Cortex of kidney (tissue), 1 donor: ENCODE measurements around the gene KRTAP17-1.
"Not testable (repeated sequence)": the region's sequence is repeated elsewhere in the genome, so short reads cannot be mapped to it uniquely, and the experiment has no call there.

Source experiments
- DNase-seq: peaks from one replicate; lab custom pipeline; 2025; lab: John Stamatoyannopoulos, UW

Gene KRTAP17-1

GRCh38 chr17:41315204-41315794, at the start of gene KRTAP17-1:
TSS of gene KRTAP17-1 (minus strand) at chr17:41315710. CDS start at chr17:41315650, 60 bp downstream.
- DNase-seq = no peak

- no peak for DNase-seq
These were observed 48.4 kb upstream of the KRTAP17-1 start for GRCh38 chr17:41363881-41364280.

- no peak for DNase-seq
These were observed 44.9 kb upstream of the KRTAP17-1 start for GRCh38 chr17:41360296-41360995.

GRCh38 chr17:41354536-41354935, 39.0 kb upstream of the KRTAP17-1 start:
- DNase-seq = no peak

- DNase-seq = no peak
These were observed 37.3 kb upstream of the KRTAP17-1 start for GRCh38 chr17:41352597-41353366.

GRCh38 chr17:41351177-41351576, 35.7 kb upstream of the KRTAP17-1 start:
- no peak for DNase-seq

- not testable (repeated sequence) for DNase-seq
These were observed 34.9 kb upstream of the KRTAP17-1 start, which contains the start of gene KRT33A for GRCh38 chr17:41350381-41350878. TSS of gene KRT33A (minus strand) at chr17:41350828. CDS start at chr17:41350767, 61 bp downstream.

- DNase-seq = no peak
These were observed 32.6 kb upstream of the KRTAP17-1 start for GRCh38 chr17:41347869-41348760.

- not testable (repeated sequence) for DNase-seq
These were observed 30.9 kb upstream of the KRTAP17-1 start for GRCh38 chr17:41346421-41346820.

- DNase-seq = no peak
These were observed 30.5 kb upstream of the KRTAP17-1 start for GRCh38 chr17:41345992-41346391.

GRCh38 chr17:41343029-41343428, 27.5 kb upstream of the KRTAP17-1 start:
- DNase-seq = no peak

GRCh38 chr17:41340934-41341861, 25.7 kb upstream of the KRTAP17-1 start:
- DNase-seq = no peak

GRCh38 chr17:41340494-41340893, 25.0 kb upstream of the KRTAP17-1 start:
- no peak for DNase-seq

GRCh38 chr17:41339571-41340172, 24.2 kb upstream of the KRTAP17-1 start:
- no peak for DNase-seq

- DNase-seq = no peak
These were observed 23.5 kb upstream of the KRTAP17-1 start for GRCh38 chr17:41338961-41339485.

- no peak for DNase-seq
These were observed 20.2 kb upstream of the KRTAP17-1 start for GRCh38 chr17:41335747-41336146.

GRCh38 chr17:41334385-41335305, 19.1 kb upstream of the KRTAP17-1 start:
- DNase-seq = no peak

GRCh38 chr17:41333836-41334235, 18.3 kb upstream of the KRTAP17-1 start:
- no peak for DNase-seq

- no peak for DNase-seq
These were observed 17.6 kb upstream of the KRTAP17-1 start for GRCh38 chr17:41333098-41333497.
